Astrocyte of the cerebellum (primary cell): ENCODE data around the gene CENPF.
"Not testable (repeated sequence)": the region's sequence is repeated elsewhere in the genome, so short reads cannot be mapped to it uniquely, and the experiment has no call there.

ENCODE experiments used
- DNase-seq: peaks from one replicate; pipeline ENCODE4 v3.0.0-alpha.2; 2011; ENCODE audit warnings: low read depth
- H3K4me3 ChIP-seq: 2 replicates; pipeline ENCODE4 v1.5.1; 2011; ENCODE audit warnings: mild to moderate bottlenecking, low read depth, low read length, moderate library complexity
- in situ Hi-C: cut with HindIII; loops from 2 replicates; pipeline ENCODE4 v1.10.0; 2017; ENCODE audit warnings: low sequenced_read_pairs
- TF ChIP-seq, protein P1 (sequence below): IDR thresholded peaks from 2 replicates; pipeline ENCODE4 v1.5.1; 2012; ENCODE audit warnings: low read length, low read depth, moderate library complexity, mild to moderate bottlenecking; ENCODE audit errors: missing control alignments

Gene CENPF

DNA sequence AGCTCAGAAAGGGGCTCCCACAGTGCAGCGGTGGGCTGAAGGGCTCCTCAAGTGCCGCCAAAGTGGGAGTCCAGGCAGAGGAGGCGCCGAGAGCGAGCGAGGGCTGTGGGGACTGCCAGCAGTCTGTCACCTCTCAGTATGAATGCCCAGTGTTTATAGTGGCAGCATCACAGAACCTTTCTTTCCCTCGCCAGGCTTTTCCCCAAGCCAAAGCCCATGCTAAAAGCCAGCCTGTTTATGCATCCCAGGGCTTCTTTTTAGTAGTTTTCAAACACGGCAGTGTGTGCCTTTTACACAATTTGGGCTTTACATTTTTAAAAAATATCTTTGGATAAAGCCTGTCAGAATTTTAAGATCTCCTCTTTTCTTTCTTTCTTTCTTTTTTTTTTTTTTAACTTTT lies 70.6 kb downstream of the CENPF start:
- TF ChIP-seq, protein P1, sequence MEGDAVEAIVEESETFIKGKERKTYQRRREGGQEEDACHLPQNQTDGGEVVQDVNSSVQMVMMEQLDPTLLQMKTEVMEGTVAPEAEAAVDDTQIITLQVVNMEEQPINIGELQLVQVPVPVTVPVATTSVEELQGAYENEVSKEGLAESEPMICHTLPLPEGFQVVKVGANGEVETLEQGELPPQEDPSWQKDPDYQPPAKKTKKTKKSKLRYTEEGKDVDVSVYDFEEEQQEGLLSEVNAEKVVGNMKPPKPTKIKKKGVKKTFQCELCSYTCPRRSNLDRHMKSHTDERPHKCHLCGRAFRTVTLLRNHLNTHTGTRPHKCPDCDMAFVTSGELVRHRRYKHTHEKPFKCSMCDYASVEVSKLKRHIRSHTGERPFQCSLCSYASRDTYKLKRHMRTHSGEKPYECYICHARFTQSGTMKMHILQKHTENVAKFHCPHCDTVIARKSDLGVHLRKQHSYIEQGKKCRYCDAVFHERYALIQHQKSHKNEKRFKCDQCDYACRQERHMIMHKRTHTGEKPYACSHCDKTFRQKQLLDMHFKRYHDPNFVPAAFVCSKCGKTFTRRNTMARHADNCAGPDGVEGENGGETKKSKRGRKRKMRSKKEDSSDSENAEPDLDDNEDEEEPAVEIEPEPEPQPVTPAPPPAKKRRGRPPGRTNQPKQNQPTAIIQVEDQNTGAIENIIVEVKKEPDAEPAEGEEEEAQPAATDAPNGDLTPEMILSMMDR: no peak
- no peak for DNase-seq
- H3K4me3 ChIP-seq: no peak overlapping the region
- in situ Hi-C loops: no loop called here

DNA sequence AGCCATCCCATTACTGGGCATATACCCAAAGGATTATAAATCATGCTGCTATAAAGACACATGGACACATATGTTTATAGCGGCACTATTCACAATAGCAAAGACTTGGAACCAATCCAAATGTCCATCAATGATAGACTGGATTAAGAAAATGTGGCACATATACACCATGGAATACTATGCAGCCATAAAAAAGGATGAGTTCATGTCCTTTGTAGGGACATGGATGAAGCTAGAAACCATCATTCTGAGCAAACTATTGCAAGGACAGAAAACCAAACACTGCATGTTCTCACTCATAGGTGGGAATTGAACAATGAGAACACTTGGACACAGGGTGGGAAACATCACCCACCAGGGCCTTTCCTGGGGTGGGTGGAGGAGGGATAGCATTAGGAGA lies 72.5 kb downstream of the CENPF start:
- DNase-seq, H3K4me3 ChIP-seq, in situ Hi-C loops: not testable (repeated sequence)

DNA sequence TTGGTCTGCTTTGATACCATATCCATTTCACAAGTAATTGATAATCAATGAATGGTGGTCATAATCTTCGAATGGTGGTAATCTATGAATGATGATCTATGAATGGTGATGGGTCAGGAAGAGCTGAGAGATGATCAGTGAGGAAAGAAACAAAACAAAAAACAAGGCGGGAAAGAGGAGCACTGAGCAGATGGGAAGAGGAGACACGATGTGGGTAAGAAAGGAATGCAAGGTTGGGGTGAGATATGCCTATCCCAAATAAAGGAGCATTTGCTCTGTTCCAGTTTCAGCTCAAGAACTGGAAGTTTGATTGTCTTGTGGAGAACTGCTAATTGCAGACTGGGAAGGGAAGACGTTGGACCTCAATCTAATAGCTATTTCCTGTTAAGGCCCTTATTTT lies 73.8 kb downstream of the CENPF start:
- in situ Hi-C loops: no loop called here
- no peak for DNase-seq
- TF ChIP-seq, protein P1: no peak
- H3K4me3 ChIP-seq: no peak overlapping the region

DNA sequence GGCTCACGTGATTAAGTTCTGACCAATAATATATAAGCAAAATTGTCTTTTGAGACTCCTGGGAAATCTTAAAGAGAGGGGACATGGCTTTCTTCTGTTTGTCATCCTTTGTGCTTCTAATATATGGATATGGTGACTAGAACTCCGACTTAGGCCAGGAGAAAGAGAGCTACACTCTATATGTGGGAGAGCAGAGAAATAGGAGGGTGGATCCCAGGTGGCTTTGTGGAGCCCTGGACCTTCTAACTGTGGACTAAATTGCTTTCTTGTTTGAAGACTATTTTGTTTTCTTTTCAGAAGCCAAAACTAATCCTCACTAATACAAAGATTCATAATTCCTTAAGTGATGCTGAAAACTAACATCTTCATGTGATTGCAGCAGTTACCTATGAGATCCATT lies 75.0 kb downstream of the CENPF start:
- in situ Hi-C loops: no loop called here
- DNase-seq: no peak
- no peak overlapping the region for H3K4me3 ChIP-seq
- TF ChIP-seq, protein P1: no peak

DNA sequence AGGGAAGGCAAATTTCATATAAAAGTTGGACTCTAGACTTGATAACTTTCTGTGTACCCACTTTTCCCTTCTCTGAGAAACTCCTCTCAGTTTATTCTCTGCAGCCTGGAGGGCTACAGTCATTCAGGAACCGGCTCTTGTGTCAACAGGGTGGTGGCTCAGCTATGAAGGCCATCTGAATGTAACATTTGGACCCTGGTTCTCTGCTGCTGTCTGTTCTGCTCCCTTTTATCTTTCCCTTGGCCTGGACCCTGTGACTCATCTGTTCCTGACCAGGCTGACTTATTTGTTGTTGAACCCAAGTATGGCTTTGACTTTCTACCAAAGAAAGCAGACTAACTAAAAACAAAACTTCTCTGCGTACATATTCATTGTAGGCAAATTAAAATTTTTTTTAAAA lies 75.4 kb downstream of the CENPF start:
- H3K4me3 ChIP-seq: no peak overlapping the region
- TF ChIP-seq, protein P1: no peak
- in situ Hi-C loops: no loop called here
- no peak for DNase-seq

DNA sequence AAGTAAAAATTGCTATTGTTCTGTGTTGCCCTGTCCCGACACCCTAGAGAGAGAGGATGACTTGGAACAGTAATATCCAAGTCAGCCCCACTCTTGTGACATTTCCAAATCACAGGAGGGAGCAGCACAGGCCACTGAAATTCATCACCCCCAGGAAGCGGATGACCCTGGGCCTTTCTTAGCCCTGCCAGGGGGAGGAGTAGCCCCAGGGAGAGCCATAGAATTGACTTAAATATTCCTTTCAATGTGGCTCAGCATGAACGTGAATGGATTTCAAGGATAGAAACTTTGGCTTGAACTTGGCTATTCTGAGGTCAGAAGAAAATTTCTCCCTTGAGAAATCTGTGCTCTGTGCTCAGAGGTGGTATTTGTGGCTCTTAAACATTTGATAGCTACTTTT lies 80.6 kb downstream of the CENPF start:
- DNase-seq: peak; percentile 59
- H3K4me3 ChIP-seq: no peak overlapping the region
- TF ChIP-seq, protein P1: no peak
- in situ Hi-C loops: no loop called here

DNA sequence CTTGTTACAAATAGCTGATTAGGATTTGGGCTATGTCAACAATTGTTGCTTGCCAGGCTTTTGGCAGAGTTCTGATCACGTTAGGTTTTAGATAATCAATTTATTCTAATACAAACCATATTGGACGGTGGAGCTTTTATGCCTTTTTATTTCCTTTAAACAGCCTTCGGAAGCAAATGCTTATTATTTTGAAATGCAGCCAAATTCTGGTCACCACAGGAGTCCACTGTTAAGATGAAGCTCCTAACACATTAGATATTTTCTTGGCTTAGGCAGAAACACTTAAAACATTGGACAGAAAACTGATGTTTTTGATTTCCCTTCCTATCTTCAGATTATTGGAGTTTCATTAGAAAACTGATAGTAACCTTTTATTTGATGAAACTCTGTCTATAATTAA lies 82.9 kb downstream of the CENPF start:
- in situ Hi-C loops: no loop called here
- DNase-seq: peak; percentile 73
- TF ChIP-seq, protein P1: no peak
- H3K4me3 ChIP-seq: no peak overlapping the region
